NCI-H774 (cell line): ENCODE data around the gene DPY30.

ENCODE experiments used
- DNase-seq: peaks from one replicate; lab custom pipeline; 2025; lab: John Stamatoyannopoulos, UW

The DPY30 gene

GRCh38 chr2:32009516-32010256 is 29.9 kb downstream of the DPY30 start:
- DNase-seq = no peak

- DNase-seq = peak; percentile 6
Observed at GRCh38 chr2:32008805-32009515, 30.6 kb downstream of the DPY30 start.

DNA sequence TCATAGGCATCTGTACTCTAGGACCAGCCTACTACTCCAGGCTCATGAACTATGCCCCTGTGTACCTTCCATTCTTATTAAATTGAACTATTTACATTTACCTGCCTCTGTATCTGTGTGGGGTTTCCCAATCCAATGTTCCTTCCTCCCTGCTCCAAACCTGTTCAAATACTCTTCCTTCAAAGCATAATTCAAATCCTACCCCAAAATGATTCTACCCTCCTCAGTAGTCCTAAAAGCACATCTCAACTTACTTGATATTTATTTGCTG is 32.5 kb downstream of the DPY30 start:
- DNase-seq = no peak

DNA sequence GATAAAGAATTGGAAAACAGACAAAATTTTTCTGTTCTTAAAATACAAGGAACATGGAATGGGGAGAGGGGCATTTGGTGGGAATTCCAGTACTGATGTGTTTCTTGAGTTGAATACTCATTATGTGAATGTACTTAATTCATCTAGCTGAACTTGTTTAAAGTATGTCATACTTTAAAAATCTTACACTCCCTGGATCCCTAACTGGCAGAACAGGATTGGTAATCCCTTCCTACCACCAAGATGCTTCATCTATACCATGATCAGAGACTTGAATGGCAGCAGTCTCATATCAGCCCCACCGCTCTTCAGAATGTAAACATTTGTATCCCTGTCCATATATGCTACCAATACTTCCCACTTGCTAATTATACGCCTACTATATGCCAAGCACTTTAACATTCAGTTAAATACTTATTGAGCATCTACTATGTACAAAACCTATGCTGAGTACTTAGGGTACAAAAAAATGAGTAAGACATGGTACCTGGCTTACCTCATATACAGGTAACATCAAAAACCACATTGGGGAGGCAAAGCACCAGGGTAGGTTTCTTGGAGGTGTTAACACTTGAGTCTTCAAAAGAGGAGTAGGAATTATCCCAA is 34.1 kb downstream of the DPY30 start:
- DNase-seq = no peak

DNA sequence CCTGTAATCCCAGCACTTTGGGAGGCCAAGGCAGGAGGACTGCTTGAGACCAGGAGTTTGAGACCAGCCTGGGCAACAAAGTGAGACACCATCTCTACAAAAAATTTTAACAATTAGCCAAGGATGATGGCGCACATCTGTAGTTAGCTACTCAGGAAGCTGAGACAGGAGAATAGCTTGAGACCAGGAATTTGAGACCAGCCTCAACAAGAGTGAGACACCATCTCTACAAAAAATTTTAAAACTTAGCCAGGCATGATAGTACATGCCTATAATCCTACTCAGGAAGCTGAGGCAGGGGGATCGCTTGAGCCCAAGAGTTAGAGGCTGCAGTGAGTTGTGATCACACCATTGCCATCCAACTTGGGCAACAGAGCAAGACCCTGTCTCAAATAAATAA is 35.8 kb downstream of the DPY30 start:
- DNase-seq = no peak

DNA sequence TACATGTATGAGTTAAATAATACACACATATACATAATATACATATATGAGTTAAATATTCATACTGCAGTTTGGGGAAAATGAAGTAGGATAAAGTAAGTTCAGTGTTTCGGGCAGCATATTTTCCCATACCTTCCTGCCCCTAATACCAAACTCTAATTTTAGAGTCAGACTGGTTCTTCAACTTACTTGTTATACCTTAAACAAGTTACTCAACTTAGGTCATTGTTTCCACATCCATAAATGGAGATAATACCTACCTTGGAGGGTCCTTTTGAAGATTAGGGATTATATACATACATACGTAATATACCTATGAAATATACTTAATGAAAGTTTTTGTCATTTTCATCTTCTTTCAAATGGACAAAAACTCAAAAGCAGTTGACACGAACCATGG is 37.2 kb downstream of the DPY30 start:
- DNase-seq = no peak

GRCh38 chr2:31999438-31999837 is 40.2 kb downstream of the DPY30 start:
- no peak for DNase-seq

DNA sequence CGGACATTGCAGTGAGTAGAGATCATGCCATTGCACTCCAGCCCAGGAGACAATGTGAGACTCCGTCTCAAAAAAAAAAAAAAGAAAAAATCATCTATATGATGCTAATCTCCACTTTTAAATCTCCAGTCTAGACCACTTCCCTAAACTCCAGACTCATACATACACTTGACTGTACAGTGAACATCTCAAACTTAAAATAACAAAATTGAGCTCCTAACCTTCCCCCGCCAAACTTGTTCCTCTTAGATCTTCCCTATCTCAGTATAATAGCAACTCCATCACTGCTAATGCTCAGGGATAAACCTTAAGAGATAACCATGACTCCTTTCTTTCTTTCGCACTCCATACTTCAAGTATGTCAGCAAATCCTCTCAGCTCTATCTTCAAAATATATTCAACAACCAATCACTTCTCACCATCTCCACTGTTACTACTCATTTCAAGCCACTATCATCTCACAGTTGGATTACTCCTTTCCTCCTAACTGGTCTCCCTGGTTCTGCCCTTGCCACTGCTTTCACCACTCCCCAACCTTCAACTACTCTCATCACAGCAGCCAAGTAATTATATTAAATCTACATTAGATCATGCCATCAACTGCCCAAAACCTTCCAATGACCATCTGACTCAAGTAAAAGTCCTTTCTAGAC is 40.7 kb downstream of the DPY30 start:
- DNase-seq = no peak

GRCh38 chr2:31997653-31998052 is 42.0 kb downstream of the DPY30 start:
- DNase-seq = no peak

- DNase-seq = no peak
Observed at GRCh38 chr2:31996571-31997150, 42.9 kb downstream of the DPY30 start.

- no peak for DNase-seq
Observed at GRCh38 chr2:31992934-31993333, 46.7 kb downstream of the DPY30 start.

DNA sequence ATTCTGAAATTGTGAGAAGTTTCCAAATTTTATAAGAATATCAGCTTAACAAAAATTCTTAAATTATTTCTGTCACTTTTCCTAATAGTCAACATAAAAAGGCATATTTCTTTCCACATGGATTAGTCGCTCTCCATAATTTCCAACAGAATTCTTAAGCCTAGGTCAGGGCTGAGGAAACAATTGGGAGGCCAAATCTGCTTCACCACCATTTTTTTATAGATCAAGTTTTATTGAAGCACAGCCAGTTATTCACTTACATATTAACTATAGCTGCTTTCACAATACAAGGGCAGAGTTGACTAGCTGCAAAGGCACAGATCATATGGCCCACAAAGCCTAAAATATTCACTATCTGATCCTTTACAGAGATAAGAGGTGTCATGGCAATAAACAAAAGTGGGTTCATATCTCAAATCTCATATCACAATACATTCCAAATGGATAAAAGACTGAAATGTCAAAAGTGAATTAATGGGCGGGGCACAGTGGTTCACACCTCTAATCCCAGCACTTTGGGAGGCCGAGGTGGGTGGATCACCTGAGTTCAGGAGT is 47.5 kb downstream of the DPY30 start:
- DNase-seq = no peak

DNA sequence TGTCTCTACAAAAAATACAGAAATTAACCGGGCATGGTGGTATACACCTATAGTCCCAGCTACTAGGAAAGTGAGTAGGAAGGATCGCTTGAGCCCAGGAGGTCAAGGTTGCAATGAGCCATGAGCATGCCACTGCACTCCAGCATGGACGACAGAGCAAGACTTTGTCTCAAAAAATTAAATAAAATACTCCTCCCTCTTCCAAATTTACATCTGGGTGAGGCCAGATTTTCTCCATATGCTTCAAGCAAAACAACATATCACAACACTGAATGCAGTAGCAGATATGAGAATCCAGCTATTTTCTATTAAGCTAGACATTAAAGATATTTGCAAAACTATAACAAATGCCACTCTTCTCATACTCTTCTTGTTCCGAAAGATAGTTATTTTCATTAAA is 49.7 kb downstream of the DPY30 start:
- DNase-seq = no peak

- DNase-seq = no peak
Observed at GRCh38 chr2:31987454-31988220, 52.0 kb downstream of the DPY30 start.

- no peak for DNase-seq
Observed at GRCh38 chr2:31986906-31987305, 52.7 kb downstream of the DPY30 start.

GRCh38 chr2:31983762-31984467 is 55.7 kb downstream of the DPY30 start:
- DNase-seq = no peak

GRCh38 chr2:31980674-31981356 is 58.8 kb downstream of the DPY30 start:
- no peak for DNase-seq

- no peak for DNase-seq
Observed at GRCh38 chr2:31979956-31980355, 59.6 kb downstream of the DPY30 start.

DNA sequence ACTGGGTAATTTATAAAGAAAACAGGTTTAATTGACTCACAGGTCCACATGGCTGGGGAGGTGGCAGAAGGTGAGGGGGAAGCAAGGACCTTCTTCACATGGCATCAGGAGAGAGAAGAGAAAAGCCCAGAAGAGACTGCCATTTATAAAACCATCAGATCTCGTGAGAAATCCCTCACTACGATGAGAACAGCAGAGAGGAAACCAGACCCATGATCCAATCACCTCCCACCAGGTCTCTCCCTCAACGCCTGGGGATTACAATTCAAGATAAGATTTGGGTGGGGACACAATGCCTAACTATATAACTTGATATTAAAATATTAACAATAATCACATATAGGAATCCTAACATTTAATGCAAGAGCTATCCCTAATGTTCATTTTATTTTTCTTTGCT is 60.6 kb downstream of the DPY30 start:
- no peak for DNase-seq

DNA sequence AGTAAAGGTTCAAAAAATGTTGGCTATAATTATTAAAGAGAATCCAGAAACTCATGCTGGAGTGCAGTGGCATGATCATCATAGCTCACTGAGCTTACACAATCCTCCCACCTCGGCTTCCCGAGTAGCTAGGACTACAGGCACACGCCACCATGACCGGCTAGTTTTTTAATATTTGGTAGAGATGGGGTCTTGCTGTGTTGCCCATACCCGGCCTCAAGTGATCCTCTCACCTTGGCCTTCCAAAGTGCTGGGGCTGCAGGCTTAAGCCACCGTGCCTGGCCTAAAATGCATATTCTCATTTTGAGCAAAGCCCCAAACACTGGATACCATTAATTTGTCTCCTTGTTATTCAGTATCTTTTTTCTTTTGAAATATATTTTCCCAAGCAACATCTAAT is 61.2 kb downstream of the DPY30 start:
- no peak for DNase-seq
